Colonic mucosa (tissue), 4 donors: ENCODE results near the gene SVIL. TPM values are rescaled to one million over a fixed set of nuclear protein-coding genes. Genes with fewer than 3 reads are reported as not detected.

Source experiments
- DNase-seq: peaks from one replicate; pipeline ENCODE4 v3.0.0-alpha.2; 2020
- H3K27ac ChIP-seq: fragments of 200-600 bp; one replicate; pipeline ENCODE4 v1.8.0; 2021
- H3K27me3 ChIP-seq: fragments of 200-600 bp; one replicate; pipeline ENCODE4 v1.8.0; 2021
- H3K36me3 ChIP-seq: fragments of 200-600 bp; one replicate; pipeline ENCODE4 v1.8.0; 2021
- H3K4me1 ChIP-seq: fragments of 200-600 bp; one replicate; pipeline ENCODE4 v1.8.0; 2021; ENCODE audit warnings: mild to moderate bottlenecking
- H3K4me3 ChIP-seq: fragments of 200-600 bp; one replicate; pipeline ENCODE4 v1.8.0; 2021
- H3K9ac ChIP-seq, 2 donors: one replicate each; pipeline ENCODE4 v1.7.0; 2013; ENCODE audit warnings: control low read depth in 2 of 2, low read depth in 2 of 2, low read length in 2 of 2
- H3K9me3 ChIP-seq: fragments of 200-600 bp; one replicate; pipeline ENCODE4 v1.8.0; 2021
- intact Hi-C: fragments of 100-400 bp; cut with DNase I; formaldehyde crosslinking; loops from one replicate; pipeline ENCODE4 v1.14.1; 2022
- total RNA-seq, 2 donors: library from RNA; stranded (reverse); fragmentation: NEBNext Ultra II Directional in 1 of 2; extraction: Animal tissue kit (Norgen Biotek cat#: 25700) in 1 of 2; gene quantifications; one replicate each; pipeline ENCODE4 v1.2.1, GENCODE V29; 2021
- TF ChIP-seq, protein P1 (sequence below): fragments of 200-600 bp; IDR thresholded peaks from one replicate; pipeline ENCODE4 v1.8.0; 2022; ENCODE audit warnings: antibody characterized with exemption, mild to moderate bottlenecking
- donor health status: healthy.
- donor health status: DM: no; HTN: no; CAD: no.
- donor health status: DM: no; HTN: no; CAD: no.

SVIL gene
- total RNA-seq, 2 donors from 2014 or later = 62.6 to 132 TPM

GRCh38 chr10:29649561-29650551 is 15.1 kb upstream of the SVIL start:
- peaks cover 15% of the 10 kb centered on the region for H3K4me1 ChIP-seq
- TF ChIP-seq, protein P1, sequence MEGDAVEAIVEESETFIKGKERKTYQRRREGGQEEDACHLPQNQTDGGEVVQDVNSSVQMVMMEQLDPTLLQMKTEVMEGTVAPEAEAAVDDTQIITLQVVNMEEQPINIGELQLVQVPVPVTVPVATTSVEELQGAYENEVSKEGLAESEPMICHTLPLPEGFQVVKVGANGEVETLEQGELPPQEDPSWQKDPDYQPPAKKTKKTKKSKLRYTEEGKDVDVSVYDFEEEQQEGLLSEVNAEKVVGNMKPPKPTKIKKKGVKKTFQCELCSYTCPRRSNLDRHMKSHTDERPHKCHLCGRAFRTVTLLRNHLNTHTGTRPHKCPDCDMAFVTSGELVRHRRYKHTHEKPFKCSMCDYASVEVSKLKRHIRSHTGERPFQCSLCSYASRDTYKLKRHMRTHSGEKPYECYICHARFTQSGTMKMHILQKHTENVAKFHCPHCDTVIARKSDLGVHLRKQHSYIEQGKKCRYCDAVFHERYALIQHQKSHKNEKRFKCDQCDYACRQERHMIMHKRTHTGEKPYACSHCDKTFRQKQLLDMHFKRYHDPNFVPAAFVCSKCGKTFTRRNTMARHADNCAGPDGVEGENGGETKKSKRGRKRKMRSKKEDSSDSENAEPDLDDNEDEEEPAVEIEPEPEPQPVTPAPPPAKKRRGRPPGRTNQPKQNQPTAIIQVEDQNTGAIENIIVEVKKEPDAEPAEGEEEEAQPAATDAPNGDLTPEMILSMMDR = no peak
- H3K27ac ChIP-seq = peak overlapping the region; percentile 62

DNA sequence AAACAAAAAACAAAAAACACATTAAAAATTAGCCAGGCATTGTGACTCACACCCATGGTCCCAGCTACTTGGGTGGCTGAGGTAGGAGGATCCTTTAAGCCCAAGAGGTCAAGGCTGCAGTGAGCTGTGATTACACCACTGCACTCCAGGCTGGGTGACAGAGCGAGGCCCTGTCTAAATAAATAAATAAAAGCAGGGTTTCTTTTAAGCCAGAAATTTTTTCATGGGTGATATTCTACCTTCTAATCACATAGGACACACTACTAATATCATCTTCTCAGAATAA is 14.2 kb upstream of the SVIL start:
- Histone ChIP-seq H3K4me3 (no peak overlapping the region), H3K27ac (peak overlapping the region; percentile 62), H3K9ac (peak overlapping the region in 1 of 2 donors; percentile 1), H3K4me1 (peaks cover 15% of the 10 kb centered on the region), H3K9me3 (no peaks in the 10 kb centered on the region), H3K27me3 (no peaks in the 10 kb centered on the region), H3K36me3 (no peaks in the 10 kb centered on the region)
- TF ChIP-seq, protein P1 = no peak
- intact Hi-C loops = no loop called here
- DNase-seq = peak; percentile 56

More at GRCh38 chr10:29649561-29650551, 15.1 kb upstream of the SVIL start:
- intact Hi-C loops = no loop called here
- Histone ChIP-seq H3K9me3 (no peaks in the 10 kb centered on the region), H3K4me3 (no peak overlapping the region), H3K27me3 (no peaks in the 10 kb centered on the region), H3K9ac (no peak overlapping the region), H3K36me3 (no peaks in the 10 kb centered on the region)
- no peak for DNase-seq

- no peaks in the 10 kb centered on the region for H3K9me3 ChIP-seq
- peak overlapping the region; percentile 33 to 41 for H3K9ac ChIP-seq
- no peak overlapping the region for H3K4me3 ChIP-seq
- intact Hi-C loops = no loop called here
- H3K27ac ChIP-seq = peak overlapping the region; percentile 62
- peaks cover 15% of the 10 kb centered on the region for H3K4me1 ChIP-seq
- TF ChIP-seq, protein P1 = no peak
- peak; percentile 70 for DNase-seq
- H3K36me3 ChIP-seq = no peaks in the 10 kb centered on the region
- no peaks in the 10 kb centered on the region for H3K27me3 ChIP-seq
These were observed 13.6 kb upstream of the SVIL start for GRCh38 chr10:29648114-29648982.

GRCh38 chr10:29647478-29647877 is 12.7 kb upstream of the SVIL start:
- H3K9me3 ChIP-seq = no peaks in the 10 kb centered on the region
- H3K9ac ChIP-seq = peak overlapping the region in 1 of 2 donors; percentile 41
- intact Hi-C loops = no loop called here
- H3K4me1 ChIP-seq = peaks cover 15% of the 10 kb centered on the region
- no peak overlapping the region for H3K4me3 ChIP-seq
- H3K27me3 ChIP-seq = no peaks in the 10 kb centered on the region
- peak overlapping the region; percentile 62 for H3K27ac ChIP-seq
- DNase-seq = no peak
- H3K36me3 ChIP-seq = no peaks in the 10 kb centered on the region
- TF ChIP-seq, protein P1 = no peak

DNA sequence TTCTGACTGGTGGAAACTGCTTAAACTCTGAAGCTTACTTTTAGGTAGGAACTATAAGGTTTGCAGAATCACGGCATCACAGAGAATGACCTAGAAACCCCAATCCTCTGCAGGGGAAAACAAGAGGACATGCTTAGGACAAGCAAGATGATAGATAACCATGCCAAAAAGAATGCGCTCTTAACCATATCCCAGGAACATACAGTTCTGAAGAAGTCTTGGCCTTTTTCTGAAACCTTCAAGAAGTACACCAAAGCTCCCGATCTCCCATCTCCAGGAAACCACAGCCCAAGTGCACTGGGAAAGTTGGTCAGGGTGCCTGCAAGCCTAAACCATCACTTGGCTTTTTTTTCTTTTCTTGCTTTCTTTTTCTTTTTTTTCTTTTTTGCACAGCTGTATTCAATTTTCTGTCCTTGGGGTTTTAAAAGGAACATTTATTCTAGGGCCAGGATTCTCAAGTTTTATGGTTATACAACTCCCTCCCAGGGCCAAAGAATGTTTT is 12.2 kb upstream of the SVIL start:
- H3K36me3 ChIP-seq = no peaks in the 10 kb centered on the region
- H3K4me1 ChIP-seq = peaks cover 15% of the 10 kb centered on the region
- no peaks in the 10 kb centered on the region for H3K27me3 ChIP-seq
- intact Hi-C loops = no loop called here
- TF ChIP-seq, protein P1 = no peak
- peak overlapping the region; percentile 62 for H3K27ac ChIP-seq
- H3K4me3 ChIP-seq = no peak overlapping the region
- H3K9ac ChIP-seq = peak overlapping the region in 1 of 2 donors; percentile 41
- H3K9me3 ChIP-seq = no peaks in the 10 kb centered on the region
- no peak for DNase-seq
